ENCODE results near the gene SNAPC2.

DNA sequence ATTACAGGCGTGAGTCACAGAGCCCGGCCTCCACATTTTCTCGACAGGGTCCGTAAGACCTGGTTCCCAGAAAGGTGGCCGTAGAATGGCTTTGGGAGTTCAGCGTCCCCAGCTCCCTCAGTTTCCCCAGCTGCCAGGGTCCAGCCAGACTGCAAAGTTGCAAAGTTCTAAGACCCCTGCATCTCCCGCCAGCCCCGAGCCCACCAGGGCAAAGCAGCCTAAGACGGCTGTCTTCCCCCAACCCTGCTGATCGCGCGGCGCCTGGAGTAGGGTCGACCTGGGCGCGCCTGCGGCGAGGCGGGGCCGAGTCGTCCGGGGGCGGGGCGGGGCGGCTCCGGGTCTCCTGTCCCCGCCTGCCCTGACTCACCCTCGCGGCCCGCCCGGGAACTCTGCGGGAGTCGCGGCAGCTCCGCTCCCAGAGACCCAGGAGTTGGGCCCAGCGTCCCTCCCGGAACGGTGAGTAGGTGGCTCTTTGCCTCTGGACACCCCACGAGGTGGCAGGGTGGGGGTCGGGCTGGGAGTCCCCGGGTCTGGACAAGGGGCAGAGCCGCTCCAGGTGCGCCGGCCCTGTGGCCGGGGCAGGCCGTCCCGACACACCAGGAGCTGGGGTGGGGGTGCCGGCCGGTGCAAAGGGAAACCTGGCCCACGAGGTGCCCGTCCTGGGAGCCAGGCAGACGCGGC is 31.9 kb upstream of the SNAPC2 start, which contains the start of gene LRRC8E:
- TF ChIP-seq CTCF (IDR thresholded peaks at IDR 0.05; ENCODE audit: low read length) (no peak), EZH2 (IDR thresholded peaks at IDR 0.05; ENCODE audit: borderline replicate concordance, low read length) (no peak)
